Measurements from ENCODE around the gene GALNT14. TPM values are rescaled to one million over a fixed set of nuclear protein-coding genes. Genes with fewer than 3 reads are reported as not detected.

Gene GALNT14
- total and polyA plus RNA-seq, 9 donors: 1.4 to 6.9 (median 2.9) TPM

GRCh38 chr2:30888852-30889409, 249.3 kb downstream of the GALNT14 start:
- no peak for DNase-seq
- H3K4me1 ChIP-seq (ENCODE audit: control insufficient read depth, insufficient read depth, low read length): no peaks in the 10 kb centered on the region
- no peak overlapping the region for H3K27ac ChIP-seq (ENCODE audit: low read length)
- no peaks in the 10 kb centered on the region for H3K9me3 ChIP-seq (replicated peaks; ENCODE audit: control insufficient read depth, low read depth, low read length)
- no peak overlapping the region for H3K4me3 ChIP-seq (ENCODE audit: low read length)
- H3K36me3 ChIP-seq (ENCODE audit: control insufficient read depth, insufficient read depth, low read length): no peaks in the 10 kb centered on the region
- 60% methylated on average over 2 of the region's 7 CpGs for WGBS (ENCODE audit: insufficient coverage)
- H3K27me3 ChIP-seq (ENCODE audit: control insufficient read depth, insufficient read depth, low read length): no peaks in the 10 kb centered on the region

DNA sequence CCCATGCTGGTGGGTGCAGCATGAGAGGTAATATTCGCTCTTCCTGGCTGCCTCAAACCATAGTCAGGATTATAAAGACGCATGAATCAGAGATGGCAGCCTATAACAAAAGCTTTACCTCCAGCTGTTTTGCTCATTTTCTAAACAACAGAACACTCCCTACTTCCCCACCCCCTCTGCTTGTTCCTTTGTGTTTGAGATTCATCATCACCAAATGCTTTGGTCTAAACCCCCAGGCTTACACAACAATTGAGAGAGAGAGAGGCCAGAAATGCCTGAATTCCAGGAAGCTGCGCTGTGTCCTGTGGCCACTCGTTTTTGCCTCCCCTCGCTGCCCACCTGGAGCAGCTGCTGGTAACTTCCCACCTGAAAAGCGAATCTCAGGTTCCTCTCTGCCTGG, 252.2 kb downstream of the GALNT14 start:
- H3K27me3 ChIP-seq (ENCODE audit: control insufficient read depth, insufficient read depth, low read length): no peaks in the 10 kb centered on the region
- no peaks in the 10 kb centered on the region for H3K4me1 ChIP-seq (ENCODE audit: control insufficient read depth, insufficient read depth, low read length)
- H3K4me3 ChIP-seq (ENCODE audit: low read length): no peak overlapping the region
- H3K27ac ChIP-seq (ENCODE audit: low read length): no peak overlapping the region
- no peaks in the 10 kb centered on the region for H3K9me3 ChIP-seq (replicated peaks; ENCODE audit: control insufficient read depth, low read depth, low read length)
- WGBS (ENCODE audit: insufficient coverage): 52% methylated on average over 6 of the region's 6 CpGs
- H3K36me3 ChIP-seq (ENCODE audit: control insufficient read depth, insufficient read depth, low read length): no peaks in the 10 kb centered on the region
- DNase-seq: no peak

DNA sequence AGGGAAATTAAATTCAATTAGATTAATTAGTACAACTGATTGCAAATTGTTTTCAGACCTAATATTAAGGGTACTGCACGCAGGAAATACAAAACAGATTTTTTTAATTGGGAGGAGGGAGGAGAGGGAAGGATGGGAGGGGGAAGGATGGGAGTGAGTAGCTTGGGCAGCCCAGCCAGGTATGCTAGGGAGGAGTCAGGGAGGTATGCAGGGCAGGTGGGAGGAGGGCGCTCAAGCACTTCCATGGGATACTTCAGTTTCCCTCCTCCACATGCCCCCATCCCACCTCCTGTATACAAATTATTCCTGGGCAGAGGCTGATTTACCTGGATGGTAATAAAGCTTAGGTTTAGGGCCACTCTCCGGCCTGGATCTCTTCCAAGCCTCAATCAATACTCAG, 254.4 kb downstream of the GALNT14 start:
- 29% methylated on average over 1 of the region's 3 CpGs for WGBS (ENCODE audit: insufficient coverage)
- Histone ChIP-seq H3K27me3 (ENCODE audit: control insufficient read depth, insufficient read depth, low read length) (no peaks in the 10 kb centered on the region), H3K4me3 (ENCODE audit: low read length) (no peak overlapping the region)

GRCh38 chr2:30883184-30883583, 255.1 kb downstream of the GALNT14 start:
- Histone ChIP-seq H3K27me3 (ENCODE audit: control insufficient read depth, insufficient read depth, low read length) (no peaks in the 10 kb centered on the region), H3K27ac (ENCODE audit: low read length) (no peak overlapping the region), H3K36me3 (ENCODE audit: control insufficient read depth, insufficient read depth, low read length) (no peaks in the 10 kb centered on the region), H3K9me3 (replicated peaks; ENCODE audit: control insufficient read depth, low read depth, low read length) (no peaks in the 10 kb centered on the region), H3K4me3 (ENCODE audit: low read length) (no peak overlapping the region), H3K4me1 (ENCODE audit: control insufficient read depth, insufficient read depth, low read length) (no peaks in the 10 kb centered on the region)
- no peak for DNase-seq
- WGBS (ENCODE audit: insufficient coverage): 100% methylated on average over 1 of the region's 4 CpGs

More for the DNA sequence above, 254.4 kb downstream of the GALNT14 start:
- no peaks in the 10 kb centered on the region for H3K36me3 ChIP-seq (ENCODE audit: control insufficient read depth, insufficient read depth, low read length)
- no peak for DNase-seq
- no peaks in the 10 kb centered on the region for H3K9me3 ChIP-seq (replicated peaks; ENCODE audit: control insufficient read depth, low read depth, low read length)
- no peak overlapping the region for H3K27ac ChIP-seq (ENCODE audit: low read length)
- no peaks in the 10 kb centered on the region for H3K4me1 ChIP-seq (ENCODE audit: control insufficient read depth, insufficient read depth, low read length)

DNA sequence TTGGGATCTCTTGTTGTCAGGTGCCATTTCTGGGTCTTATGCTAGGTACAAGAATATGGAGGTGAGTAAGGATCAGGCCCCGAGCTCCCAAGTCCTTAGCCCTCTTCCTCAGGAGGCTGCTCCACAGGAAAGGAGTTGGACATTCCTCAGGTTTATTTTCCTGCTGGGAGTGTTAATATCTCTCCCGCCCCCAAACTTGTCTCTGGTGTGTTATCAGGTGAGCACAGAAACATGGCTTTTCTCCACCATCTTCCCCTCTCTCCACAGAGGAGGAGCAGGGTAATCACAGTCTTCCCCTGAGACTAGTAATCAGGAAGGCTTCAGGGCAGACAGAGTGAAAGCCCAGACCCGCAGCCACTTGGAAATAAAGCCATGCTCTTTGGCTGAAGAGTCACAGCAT, 257.7 kb downstream of the GALNT14 start:
- 41% methylated on average over 1 of the region's 3 CpGs for WGBS (ENCODE audit: insufficient coverage)

DNA sequence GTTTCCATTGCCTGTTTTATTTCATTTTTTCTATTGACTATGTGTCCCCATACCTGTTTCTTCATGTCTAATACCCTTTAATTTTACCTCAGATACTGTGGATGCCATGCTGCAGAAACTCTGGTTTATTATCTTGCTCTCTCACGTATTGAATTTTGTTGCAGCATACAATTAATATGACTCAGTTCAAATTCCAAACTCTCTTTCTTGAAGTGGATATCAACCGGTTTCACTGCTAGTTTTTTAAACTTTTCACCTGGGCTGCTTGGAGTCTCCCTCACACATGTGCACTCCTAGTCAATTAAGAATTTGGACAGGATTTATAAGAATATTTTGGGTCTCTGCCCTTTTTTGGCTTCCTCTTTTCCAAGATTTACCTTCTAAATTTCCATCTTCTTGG, 260.4 kb downstream of the GALNT14 start:
- H3K4me1 ChIP-seq (ENCODE audit: control insufficient read depth, insufficient read depth, low read length): no peaks in the 10 kb centered on the region
- WGBS (ENCODE audit: insufficient coverage): no CpG with 5 or more reads among the region's 2 CpGs
- H3K27me3 ChIP-seq (ENCODE audit: control insufficient read depth, insufficient read depth, low read length): no peaks in the 10 kb centered on the region
- no peak overlapping the region for H3K4me3 ChIP-seq (ENCODE audit: low read length)
- no peaks in the 10 kb centered on the region for H3K36me3 ChIP-seq (ENCODE audit: control insufficient read depth, insufficient read depth, low read length)
- no peak for DNase-seq
- no peak overlapping the region for H3K27ac ChIP-seq (ENCODE audit: low read length)
- no peaks in the 10 kb centered on the region for H3K9me3 ChIP-seq (replicated peaks; ENCODE audit: control insufficient read depth, low read depth, low read length)

More for the DNA sequence above, 257.7 kb downstream of the GALNT14 start:
- no peaks in the 10 kb centered on the region for H3K27me3 ChIP-seq (ENCODE audit: control insufficient read depth, insufficient read depth, low read length)
- no peaks in the 10 kb centered on the region for H3K36me3 ChIP-seq (ENCODE audit: control insufficient read depth, insufficient read depth, low read length)
- no peak overlapping the region for H3K27ac ChIP-seq (ENCODE audit: low read length)
- no peak overlapping the region for H3K4me3 ChIP-seq (ENCODE audit: low read length)
- no peak for DNase-seq
- no peaks in the 10 kb centered on the region for H3K9me3 ChIP-seq (replicated peaks; ENCODE audit: control insufficient read depth, low read depth, low read length)
- no peaks in the 10 kb centered on the region for H3K4me1 ChIP-seq (ENCODE audit: control insufficient read depth, insufficient read depth, low read length)

DNA sequence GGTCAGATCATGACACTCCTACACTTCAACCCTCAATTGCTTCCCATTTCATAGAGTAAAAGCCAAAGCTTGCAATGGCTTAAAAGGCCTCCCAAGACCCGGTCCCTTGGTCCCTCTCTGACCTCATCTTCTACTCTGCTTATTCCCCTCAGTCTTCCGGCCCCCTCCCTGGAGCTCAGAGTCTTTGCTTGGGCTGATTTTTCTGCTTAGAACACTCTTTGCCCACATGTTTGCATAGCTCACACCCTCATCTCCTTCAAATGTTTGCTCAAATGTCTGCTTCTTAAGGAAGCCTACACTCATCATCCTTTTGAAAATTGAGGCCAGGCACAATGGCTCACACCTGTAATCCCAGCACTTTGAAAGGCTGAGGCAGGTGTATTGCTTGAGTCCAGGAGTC, 265.4 kb downstream of the GALNT14 start:
- WGBS (ENCODE audit: insufficient coverage): 72% methylated on average over 2 of the region's 2 CpGs

DNA sequence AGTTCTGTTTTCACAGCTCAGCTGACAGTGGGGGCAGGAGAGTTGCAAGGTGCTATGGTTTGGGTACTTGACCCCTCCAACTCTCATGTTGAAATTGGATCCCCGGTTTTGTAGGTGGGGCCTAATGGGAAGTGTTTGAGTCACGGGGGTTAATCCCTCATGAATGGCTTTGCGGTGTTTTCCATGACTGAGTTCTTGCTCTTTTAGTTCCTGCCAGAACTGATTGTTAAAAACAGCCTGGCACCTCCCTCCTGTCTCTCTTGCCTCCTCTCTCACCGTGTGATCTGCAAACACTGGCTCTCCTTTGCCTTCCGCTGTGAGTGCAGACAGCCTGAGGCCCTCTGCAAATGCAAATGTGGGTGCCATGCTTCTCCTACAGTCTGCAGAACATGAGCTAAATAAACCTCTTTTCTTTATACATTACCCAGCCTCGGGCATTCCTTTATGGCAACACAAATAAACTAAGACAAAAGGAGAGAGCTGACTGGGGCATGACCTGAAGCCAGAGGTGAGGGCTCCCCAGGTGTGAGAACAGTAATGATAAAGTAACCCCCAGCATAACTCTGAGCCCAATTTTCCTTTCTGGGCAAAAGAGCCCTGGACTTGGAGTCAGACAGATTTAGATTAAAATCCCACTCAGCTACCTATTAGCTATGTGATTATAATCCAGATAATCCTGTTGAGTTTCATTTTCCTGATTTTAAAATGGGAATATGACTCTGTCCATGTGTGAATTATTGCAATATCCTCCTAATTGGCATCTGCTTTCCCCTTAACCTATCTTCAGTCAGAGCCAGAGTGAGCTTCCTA, 266.1 kb downstream of the GALNT14 start:
- Histone ChIP-seq H3K27ac (ENCODE audit: low read length) (no peak overlapping the region), H3K36me3 (ENCODE audit: control insufficient read depth, insufficient read depth, low read length) (no peaks in the 10 kb centered on the region), H3K27me3 (ENCODE audit: control insufficient read depth, insufficient read depth, low read length) (no peaks in the 10 kb centered on the region), H3K4me3 (ENCODE audit: low read length) (no peak overlapping the region), H3K9me3 (replicated peaks; ENCODE audit: control insufficient read depth, low read depth, low read length) (no peaks in the 10 kb centered on the region), H3K4me1 (ENCODE audit: control insufficient read depth, insufficient read depth, low read length) (no peaks in the 10 kb centered on the region)
- DNase-seq: no peak
- 0% methylated on average over 3 of the region's 6 CpGs for WGBS (ENCODE audit: insufficient coverage)

More for the DNA sequence above, 265.4 kb downstream of the GALNT14 start:
- Histone ChIP-seq H3K4me1 (ENCODE audit: control insufficient read depth, insufficient read depth, low read length) (no peaks in the 10 kb centered on the region), H3K27me3 (ENCODE audit: control insufficient read depth, insufficient read depth, low read length) (no peaks in the 10 kb centered on the region), H3K36me3 (ENCODE audit: control insufficient read depth, insufficient read depth, low read length) (no peaks in the 10 kb centered on the region), H3K4me3 (ENCODE audit: low read length) (no peak overlapping the region), H3K9me3 (replicated peaks; ENCODE audit: control insufficient read depth, low read depth, low read length) (no peaks in the 10 kb centered on the region), H3K27ac (ENCODE audit: low read length) (no peak overlapping the region)
- DNase-seq: no peak

DNA sequence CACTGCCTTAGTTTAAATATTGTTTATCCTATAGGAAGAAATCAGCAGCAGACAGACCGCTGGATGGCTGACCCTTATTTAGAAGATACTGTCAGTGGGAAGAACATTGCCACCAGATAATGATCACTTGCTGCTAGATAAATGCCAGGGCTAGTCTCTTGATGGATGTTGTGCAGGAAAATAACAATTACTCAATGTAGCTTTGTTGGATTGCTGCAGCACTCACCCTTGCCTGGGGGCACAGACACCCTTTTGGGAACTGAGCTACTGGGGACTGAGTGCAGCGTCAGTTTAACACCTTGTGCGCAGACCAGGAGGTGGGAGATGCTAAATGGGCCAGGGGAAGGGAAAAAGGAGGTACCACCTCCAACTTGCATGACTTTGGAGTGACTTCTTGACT, 266.8 kb downstream of the GALNT14 start:
- H3K27me3 ChIP-seq (ENCODE audit: control insufficient read depth, insufficient read depth, low read length): no peaks in the 10 kb centered on the region
- no peaks in the 10 kb centered on the region for H3K4me1 ChIP-seq (ENCODE audit: control insufficient read depth, insufficient read depth, low read length)
- WGBS (ENCODE audit: insufficient coverage): 58% methylated on average over 2 of the region's 3 CpGs
- DNase-seq: no peak
- no peaks in the 10 kb centered on the region for H3K36me3 ChIP-seq (ENCODE audit: control insufficient read depth, insufficient read depth, low read length)
- H3K4me3 ChIP-seq (ENCODE audit: low read length): no peak overlapping the region
- no peak overlapping the region for H3K27ac ChIP-seq (ENCODE audit: low read length)
- H3K9me3 ChIP-seq (replicated peaks; ENCODE audit: control insufficient read depth, low read depth, low read length): no peaks in the 10 kb centered on the region

- Histone ChIP-seq H3K36me3 (ENCODE audit: control insufficient read depth, insufficient read depth, low read length) (no peaks in the 10 kb centered on the region), H3K4me3 (ENCODE audit: low read length) (no peak overlapping the region), H3K9me3 (replicated peaks; ENCODE audit: control insufficient read depth, low read depth, low read length) (no peaks in the 10 kb centered on the region), H3K27me3 (ENCODE audit: control insufficient read depth, insufficient read depth, low read length) (no peaks in the 10 kb centered on the region), H3K27ac (ENCODE audit: low read length) (no peak overlapping the region), H3K4me1 (ENCODE audit: control insufficient read depth, insufficient read depth, low read length) (no peaks in the 10 kb centered on the region)
- whole genome bisulfite sequencing (ENCODE audit: insufficient coverage): no CpG with 5 or more reads among the region's 1 CpG
- DNase-seq: no peak
These were observed 268.3 kb downstream of the GALNT14 start for GRCh38 chr2:30869988-30870387.

Data from muscle of leg (tissue), 11 donors.